Limb (tissue), 2 donors: Measurements from ENCODE around the gene RERE.
A peak's percentile ranks its signal among the peaks of the same experiment; 100 is the strongest.

ENCODE experiments used
- DNase-seq, 2 donors: peaks; one replicate each; pipeline ENCODE4 v3.0.0-alpha.2; 2016; ENCODE audit errors: extremely low spot score in 2 of 2

The RERE gene

DNA sequence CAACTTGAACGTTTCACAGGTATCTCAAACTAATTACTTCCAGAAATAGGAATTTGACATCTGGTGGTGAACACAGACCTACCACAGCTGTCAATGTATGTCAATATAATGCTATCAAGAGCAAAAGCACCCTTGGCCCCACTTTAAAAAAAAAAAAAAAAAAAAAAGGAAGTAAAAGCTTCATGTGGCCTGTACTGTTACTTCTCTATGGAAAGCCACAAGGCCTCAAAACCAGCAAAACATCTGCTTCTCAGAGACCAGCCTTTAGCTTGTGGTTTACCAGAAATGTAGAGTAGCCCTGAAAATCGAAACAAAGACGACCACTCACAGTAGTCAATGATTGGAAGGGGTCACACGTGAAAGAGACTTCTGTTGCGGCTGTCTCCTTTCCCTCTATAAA is 389.9 kb downstream of the RERE start:
- no peak for DNase-seq

- DNase-seq = no peak
Measured at GRCh38 chr1:8426996-8427395, 390.4 kb downstream of the RERE start.

DNA sequence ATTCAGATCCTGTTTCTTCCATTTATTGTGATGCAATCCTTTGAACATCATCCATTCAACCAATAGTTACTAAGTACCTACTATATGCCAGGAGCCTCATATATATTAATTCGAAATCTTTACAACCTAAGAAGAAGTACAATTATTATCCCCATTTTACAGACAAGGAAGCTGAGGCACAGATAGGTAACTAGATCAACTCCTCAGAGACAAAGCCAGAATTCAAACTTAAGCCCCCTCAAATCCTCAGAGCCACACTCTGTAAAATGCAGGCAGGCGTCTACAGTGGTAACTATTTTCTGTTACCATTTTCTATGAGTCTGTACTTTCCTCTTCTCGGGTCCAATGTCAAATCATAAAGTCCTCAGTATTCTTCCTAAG is 391.7 kb downstream of the RERE start:
- no peak for DNase-seq

GRCh38 chr1:8425150-8425780 is 392.2 kb downstream of the RERE start:
- no peak for DNase-seq

- no peak for DNase-seq
Measured at GRCh38 chr1:8424539-8425116, 392.8 kb downstream of the RERE start.

DNA sequence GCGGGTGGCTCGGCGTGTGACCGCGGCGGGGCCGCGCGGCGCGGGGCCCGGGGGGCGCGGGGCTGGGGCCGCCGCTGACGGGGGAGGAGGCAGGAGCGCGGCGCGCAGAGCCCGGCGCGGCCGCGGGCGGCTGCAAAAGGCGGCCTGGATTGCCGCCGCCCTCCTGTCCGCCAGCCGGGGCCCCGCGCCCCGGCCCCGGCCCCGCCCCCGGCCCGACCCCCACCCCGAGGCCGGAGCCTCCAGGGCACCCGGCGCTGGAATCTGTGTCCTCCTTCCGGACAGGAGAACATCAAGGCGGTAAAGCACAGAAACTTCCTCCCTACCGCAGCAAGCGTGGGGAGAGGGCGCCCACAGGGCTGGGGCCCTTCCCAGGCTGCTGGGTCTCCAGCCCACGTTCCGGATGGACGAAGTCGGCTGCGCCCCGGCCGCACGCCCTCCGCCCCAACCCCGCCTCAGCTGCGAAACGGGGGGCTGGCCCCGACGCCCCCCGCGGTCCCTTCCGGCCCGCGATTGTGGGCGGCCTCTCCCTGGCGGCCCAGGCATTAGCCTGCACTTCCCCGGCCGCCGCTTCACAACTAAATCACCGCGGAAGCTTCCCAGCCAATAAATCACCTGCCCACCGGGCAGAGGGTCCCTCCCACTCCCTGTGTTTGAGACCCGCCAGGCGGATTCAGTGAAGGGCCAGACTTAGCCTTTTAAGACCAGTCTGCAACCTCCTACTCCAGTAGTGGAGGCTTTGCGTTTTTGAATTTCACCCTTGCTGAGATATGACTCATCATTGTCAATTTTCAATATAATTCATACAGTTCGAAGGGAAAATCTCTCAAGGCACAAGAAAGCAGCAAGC is 393.5 kb downstream of the RERE start:
- DNase-seq = peak; percentile 66 to 82

DNA sequence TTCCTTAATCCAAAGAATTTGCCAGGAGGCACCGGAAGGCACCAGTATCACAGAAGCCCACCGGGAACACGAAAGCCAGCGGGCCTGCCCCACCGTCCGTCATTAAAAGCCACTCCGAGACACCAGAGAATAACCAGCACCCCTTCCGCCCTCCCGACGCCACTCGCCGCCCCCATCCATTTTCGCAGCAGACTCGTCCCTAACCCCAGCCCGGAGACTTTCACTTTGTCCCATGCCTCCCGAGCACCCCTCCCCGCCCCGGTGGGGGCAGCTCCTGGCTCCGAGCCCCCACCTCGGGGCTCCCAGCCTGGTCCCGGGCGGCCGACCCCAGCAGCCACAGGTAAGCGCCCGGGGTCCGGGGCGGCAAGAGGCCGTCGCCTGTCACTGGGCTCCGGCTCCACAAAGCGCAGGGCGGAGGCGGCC is 394.2 kb downstream of the RERE start:
- DNase-seq = no peak

DNA sequence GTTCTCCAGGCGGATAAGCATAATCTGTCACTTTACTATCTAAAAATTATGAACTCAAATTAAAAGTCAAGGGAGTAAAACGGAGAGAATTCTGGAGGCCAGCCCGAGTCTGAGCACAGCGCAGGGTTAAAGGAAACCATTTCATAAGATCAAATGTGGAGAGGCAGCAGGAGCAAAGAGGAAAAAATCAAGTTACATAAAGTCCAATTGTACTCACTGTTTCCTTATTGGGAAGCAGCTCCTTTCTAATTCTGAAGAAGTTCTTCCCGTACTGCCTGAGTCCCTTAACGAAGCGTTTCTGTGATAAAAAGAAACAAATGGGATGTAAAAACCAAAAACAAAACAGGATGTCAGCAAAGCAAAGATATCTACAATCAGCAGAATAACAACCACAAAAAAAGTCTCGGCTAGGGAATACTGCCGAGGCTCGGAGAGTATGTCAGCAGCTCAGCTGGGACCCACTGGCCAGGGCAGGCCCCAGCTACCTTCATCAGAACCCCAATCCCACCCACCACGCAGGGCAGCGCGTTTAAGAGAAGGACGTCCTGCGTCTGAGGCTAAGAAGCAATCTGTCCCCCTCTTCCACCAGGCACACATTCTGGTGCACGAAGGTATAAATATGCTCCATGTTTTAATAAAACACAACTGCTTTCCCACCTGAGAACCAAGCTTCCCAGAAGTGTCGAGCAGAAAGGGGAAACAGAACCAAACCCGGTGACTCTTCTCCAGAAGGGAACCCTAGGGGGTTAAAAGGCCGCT is 394.8 kb downstream of the RERE start:
- DNase-seq = peak; percentile 30 to 51

- DNase-seq = no peak
Measured at GRCh38 chr1:8421721-8422120, 395.7 kb downstream of the RERE start.

DNA sequence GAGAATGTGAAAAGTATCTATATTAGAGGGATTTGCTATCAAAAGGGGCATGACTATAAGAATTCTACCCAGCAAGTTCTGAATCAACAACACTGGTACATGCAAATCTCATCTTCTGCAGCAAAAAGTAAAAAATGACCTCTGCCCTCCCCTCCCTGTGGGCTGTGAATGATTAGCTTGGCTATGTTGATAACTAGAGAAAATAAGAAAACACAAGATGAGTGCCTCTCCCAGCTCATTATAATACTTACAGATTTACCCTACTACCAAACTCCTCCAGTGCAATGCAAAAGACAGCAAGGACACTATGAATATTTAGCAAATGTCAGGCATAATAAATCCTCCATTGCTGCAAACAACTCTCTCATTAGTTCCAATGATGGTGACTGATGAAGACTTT is 397.1 kb downstream of the RERE start:
- no peak for DNase-seq

DNA sequence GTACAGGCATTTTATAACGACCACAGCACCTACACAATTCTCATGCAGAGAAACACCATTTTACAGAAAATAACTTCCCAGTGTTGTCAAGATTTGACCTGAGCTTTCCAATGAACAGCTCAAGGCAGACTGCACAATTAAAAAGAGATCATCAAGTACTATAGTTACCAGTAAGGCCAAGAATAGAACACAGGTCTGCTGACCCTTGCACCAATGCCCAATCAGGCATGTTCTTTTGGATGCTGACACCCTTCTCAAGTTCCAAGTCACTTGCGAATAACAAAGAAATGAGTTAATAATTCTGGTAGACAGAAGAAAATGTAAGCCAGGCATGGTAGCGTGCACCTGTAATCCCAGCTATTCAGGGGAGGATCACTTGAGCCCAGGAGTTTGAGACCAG is 397.6 kb downstream of the RERE start:
- no peak for DNase-seq

DNA sequence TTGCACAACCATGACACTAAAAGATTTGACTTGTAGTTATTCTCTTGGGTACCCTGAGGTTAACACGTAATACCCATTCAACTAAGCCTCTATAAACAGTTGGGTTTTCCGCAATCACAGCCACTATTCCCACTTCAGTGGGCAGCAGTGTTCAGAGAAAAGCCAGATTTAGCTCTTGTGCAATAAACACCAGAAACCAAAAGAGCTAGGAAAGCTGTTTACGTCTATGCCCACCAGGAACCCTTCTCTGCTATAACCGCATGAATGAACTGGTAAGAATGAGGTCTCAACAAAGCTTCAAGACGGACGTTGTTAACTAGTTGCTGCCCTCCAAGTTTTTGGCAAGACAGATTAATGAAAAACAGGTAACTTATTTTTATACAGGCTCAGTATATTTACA is 398.3 kb downstream of the RERE start:
- DNase-seq = no peak

DNA sequence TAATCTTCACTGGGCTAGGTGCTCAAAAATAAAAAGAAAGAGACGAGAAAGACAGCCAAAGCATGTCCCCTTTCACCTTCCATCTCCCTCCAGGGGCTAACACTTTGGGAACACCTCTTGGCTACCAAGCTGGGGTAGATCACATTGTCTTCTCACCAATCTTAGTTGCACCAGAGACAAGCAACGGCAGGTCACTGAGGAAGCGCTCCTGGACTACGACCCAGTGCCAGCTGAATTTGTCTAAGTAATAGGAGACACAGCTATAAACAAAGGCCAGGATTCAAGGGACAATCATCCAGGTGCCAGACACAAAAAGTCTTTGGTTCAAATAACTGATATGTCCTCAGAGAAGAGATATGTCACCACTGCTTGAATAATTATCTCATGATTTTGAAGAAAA is 399.1 kb downstream of the RERE start:
- DNase-seq = no peak

DNA sequence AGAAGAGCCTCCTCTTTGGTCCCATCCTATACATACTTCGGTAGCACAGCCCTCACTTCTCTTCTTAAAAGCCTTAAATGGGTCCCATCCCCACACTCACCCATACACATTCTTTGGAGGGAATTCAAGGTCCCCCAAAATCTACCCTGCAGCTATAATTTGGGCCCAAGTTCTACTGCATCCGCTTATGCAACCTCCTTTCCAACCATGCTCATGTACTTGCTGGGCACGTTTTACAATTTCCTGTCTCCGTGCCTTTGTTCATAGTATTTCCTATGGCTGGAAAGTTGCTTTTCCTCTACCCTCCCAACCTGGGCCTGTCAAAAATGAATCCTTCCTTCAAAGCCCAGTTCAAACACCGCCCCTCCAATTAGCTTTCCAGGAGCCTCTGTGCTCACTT is 399.8 kb downstream of the RERE start:
- no peak for DNase-seq

GRCh38 chr1:8416881-8417280 is 400.6 kb downstream of the RERE start:
- no peak for DNase-seq

DNA sequence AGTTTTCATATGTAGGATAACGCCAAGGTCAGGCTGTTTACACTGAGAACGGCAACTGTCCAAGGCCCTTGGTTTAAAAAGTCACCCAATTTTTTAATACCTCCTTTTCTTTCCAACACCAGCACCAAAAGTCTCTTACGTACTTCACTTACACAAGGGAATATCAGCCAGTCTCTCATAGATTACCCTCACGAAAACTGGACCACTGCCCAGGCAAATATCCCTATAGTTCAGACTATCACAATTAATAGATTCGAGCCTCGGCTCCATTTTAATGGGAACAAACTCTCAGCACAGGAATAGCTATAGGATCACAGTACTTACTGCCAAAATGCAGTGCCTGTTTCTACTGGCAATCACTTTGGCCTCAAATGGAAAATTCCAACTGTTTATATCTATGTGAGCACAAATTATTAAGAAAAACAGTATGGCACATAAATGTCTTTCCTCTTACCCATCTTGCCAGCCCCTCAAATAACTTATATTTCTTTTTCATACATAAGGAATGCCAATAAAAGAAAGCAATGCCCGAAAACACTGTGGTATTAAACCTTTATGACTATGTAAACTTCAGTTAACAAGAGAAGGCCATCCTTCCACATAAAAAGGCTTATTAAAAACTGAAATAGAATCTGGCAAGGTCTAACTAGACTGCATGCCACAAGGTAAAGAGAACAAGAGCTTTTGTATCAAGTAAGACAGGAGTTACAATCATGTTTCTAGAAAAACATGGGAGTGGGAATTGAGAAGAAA is 401.7 kb downstream of the RERE start:
- DNase-seq = peak in 1 of 2 donors; percentile 32

GRCh38 chr1:8412183-8412831 is 405.1 kb downstream of the RERE start:
- no peak for DNase-seq

- no peak for DNase-seq
Measured at GRCh38 chr1:8411803-8412182, 405.6 kb downstream of the RERE start.

DNA sequence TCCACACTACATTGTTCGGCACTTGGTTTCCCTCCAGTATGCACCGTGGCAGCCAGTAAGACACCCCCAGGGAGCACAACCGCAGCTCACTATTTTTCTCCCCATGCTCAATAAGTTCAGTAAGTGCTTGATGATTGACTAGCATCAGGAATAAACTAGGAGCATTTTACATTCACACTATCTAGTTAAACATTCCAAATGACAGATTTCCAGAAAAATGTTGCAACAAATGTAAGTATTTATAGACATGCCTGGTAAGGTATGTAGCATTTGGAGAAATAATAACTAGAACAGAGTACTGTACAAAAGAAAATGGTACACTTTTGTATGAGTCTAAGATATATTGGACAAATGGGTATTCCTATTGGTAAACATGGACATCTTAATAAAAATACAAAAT is 406.6 kb downstream of the RERE start:
- no peak for DNase-seq

GRCh38 chr1:8409606-8410005 is 407.8 kb downstream of the RERE start:
- no peak for DNase-seq

GRCh38 chr1:8409106-8409505 is 408.3 kb downstream of the RERE start:
- DNase-seq = peak in 1 of 2 donors; percentile 55
